GM12878 (cell line): ENCODE results near the gene ENOX1. TPM values are rescaled to one million over a fixed set of nuclear protein-coding genes. Genes with fewer than 3 reads are reported as not detected.

ENCODE experiments used
- ATAC-seq: fragments of 200-7000 bp; cut with Tn5 transposase; 3 replicates; pipeline ENCODE4 v1.9.1; 2020; ENCODE audit warnings: mild to moderate bottlenecking, moderate library complexity
- BruUV-seq: library from RNA; stranded (reverse); fragments of 400-500 nt; replicated peaks from 2 replicates; lab custom pipeline; 2021; lab: Mats Ljungman, UMichigan
- CTCF ChIA-PET: fragments of 300-600 bp; sonication (Branson Sonifier 250); formaldehyde crosslinking; extraction: SDS; loops from one replicate; lab custom pipeline; 2021; ENCODE audit warnings: inconsistent platforms; lab: Yijun Ruan, JAX
- POLR2A ChIA-PET: fragments of 350-600 bp; formaldehyde crosslinking; extraction: SDS; loops from one replicate; lab custom pipeline; 2021; ENCODE audit warnings: inconsistent platforms; lab: Charles Lee
- RAD21 ChIA-PET: fragments of 300-600 bp; sonication (Branson Sonifier 250); formaldehyde crosslinking; loops from one replicate; lab custom pipeline; 2023; ENCODE audit warnings: antibody characterized with exemption; ENCODE audit not compliant: unreplicated experiment; lab: Charles Lee
- SMC1A ChIA-PET: fragments of 300-600 bp; sonication (Branson Sonifier 250); formaldehyde crosslinking; loops from one replicate; lab custom pipeline; 2023; ENCODE audit not compliant: unreplicated experiment, uncharacterized antibody; lab: Charles Lee
- DNase-seq: peaks from one replicate; pipeline ENCODE4 v3.0.0-alpha.2; 2011; ENCODE audit warnings: low read depth, low spot score
- FAIRE-seq: peaks from 3 replicates; lab custom pipeline; 2011; peaks lifted over from hg19 to GRCh38; lab: Jason Lieb, UNC
- H2AFZ ChIP-seq: 2 replicates; pipeline ENCODE4 v1.6.0; 2011; ENCODE audit warnings: low read depth, low read length, control low read depth; ENCODE audit not compliant: control insufficient read depth
- H3K27ac ChIP-seq: 2 replicates; pipeline ENCODE4 v1.5.1; 2011; ENCODE audit warnings: control low read depth; ENCODE audit not compliant: control insufficient read depth, insufficient read depth
- H3K27me3 ChIP-seq, 2 experiments: replicated peaks in 1 of 2; 2 replicates each; pipeline versions ENCODE4 v1.6.0 to v1.6.1; 2011; ENCODE audit warnings: low read length in 1 of 2; ENCODE audit not compliant: control insufficient read depth in 2 of 2, insufficient read depth in 2 of 2
- H3K36me3 ChIP-seq, 2 experiments: 2 replicates each; pipeline ENCODE4 v1.5.1; 2011; ENCODE audit warnings: low read length in 1 of 2; ENCODE audit not compliant: control insufficient read depth in 2 of 2, insufficient read depth in 2 of 2
- H3K4me1 ChIP-seq: 2 replicates; pipeline ENCODE4 v1.6.1; 2011; ENCODE audit warnings: mild to moderate bottlenecking, low read length, moderate library complexity, mixed read lengths; ENCODE audit not compliant: control insufficient read depth, insufficient read depth
- H3K4me2 ChIP-seq: 2 replicates; pipeline ENCODE4 v1.6.0; 2011; ENCODE audit warnings: control low read depth; ENCODE audit not compliant: control insufficient read depth, insufficient read depth
- H3K4me3 ChIP-seq: fragments of 200-600 bp; sonication (generic); 2 replicates; pipeline ENCODE4 v1.5.1; 2016
- H3K79me2 ChIP-seq: 2 replicates; pipeline ENCODE4 v1.6.0; 2011; ENCODE audit warnings: low read length; ENCODE audit not compliant: control insufficient read depth, insufficient read depth
- H3K9ac ChIP-seq: 2 replicates; pipeline ENCODE4 v1.8.0; 2011; ENCODE audit warnings: low read length, control low read depth, mixed read lengths; ENCODE audit not compliant: control insufficient read depth, insufficient read depth
- H3K9me3 ChIP-seq: replicated peaks from 3 replicates; pipeline ENCODE4 v1.5.1; 2011; ENCODE audit warnings: mild to moderate bottlenecking, low read length; ENCODE audit not compliant: control insufficient read depth, insufficient read depth
- H4K20me1 ChIP-seq: 2 replicates; pipeline ENCODE4 v1.6.0; 2011; ENCODE audit not compliant: control insufficient read depth, insufficient read depth
- BCLAF1 ChIP-seq: fragments of 450-650 bp; IDR thresholded peaks from 2 replicates; pipeline ENCODE4 v1.6.1; 2017; ENCODE audit warnings: antibody characterized with exemption, mild to moderate bottlenecking, moderate library complexity
- BHLHE40 ChIP-seq, 2 experiments: fragments of 450-650 bp in 1 of 2; IDR thresholded peaks; 2 replicates each; pipeline ENCODE4 v1.6.1; 2011 to 2017; ENCODE audit warnings: low read depth in 2 of 2, borderline replicate concordance in 1 of 2, improper control_type of control experiment in 1 of 2, low read length in 1 of 2, mild to moderate bottlenecking in 1 of 2
- CHD2 ChIP-seq: IDR thresholded peaks from 2 replicates; pipeline ENCODE4 v1.6.1; 2011; ENCODE audit warnings: low read depth, low read length, improper control_type of control experiment, borderline replicate concordance
- EED ChIP-seq: sonication (generic); IDR thresholded peaks from 2 replicates; pipeline ENCODE4 v1.6.1; 2016; ENCODE audit warnings: antibody characterized with exemption, low read depth
- GATAD2B ChIP-seq: fragments of 450-650 bp; conservative IDR thresholded peaks from 2 replicates; pipeline ENCODE4 v1.6.1; 2017; ENCODE audit warnings: low read depth, mild to moderate bottlenecking, moderate library complexity
- IRF4 ChIP-seq: IDR thresholded peaks from 2 replicates; pipeline ENCODE4 v1.6.1; 2011; ENCODE audit warnings: low read depth, low read length
- ZBTB40 ChIP-seq: fragments of 450-650 bp; IDR thresholded peaks from 2 replicates; pipeline ENCODE4 v1.6.1; 2016; ENCODE audit warnings: mild to moderate bottlenecking, moderate library complexity, borderline replicate concordance
- ZNF274 ChIP-seq: IDR thresholded peaks from one replicate; pipeline ENCODE4 v1.8.0; 2011; ENCODE audit not compliant: insufficient read length, insufficient read depth
- WGBS: methylation state at CpG from one replicate; pipeline ENCODE4 v1.1.6; 2016; ENCODE audit warnings: low lambda C conversion rate; ENCODE audit not compliant: insufficient replicate concordance, insufficient coverage; ENCODE audit errors: missing lambda C conversion rate; 5-methylcytosine and 5-hydroxymethylcytosine counted together
- in situ Hi-C: fragments of 300-500 bp; cut with MboI; formaldehyde crosslinking; loops from 9 replicates; pipeline ENCODE4 v1.14.3; 2018; ENCODE audit warnings: mixed read lengths
- intact Hi-C: fragments of 100-400 bp; cut with micrococcal nuclease; formaldehyde crosslinking; loops from one replicate; pipeline ENCODE4 v1.14.2; 2022; ENCODE audit not compliant: unreplicated experiment
- polyA plus RNA-seq, 11 experiments: library from polyadenylated mRNA; depleted of rRNA in 4 of 11; unstranded in 6 of 11; stranded (reverse) in 5 of 11; fragments of >200 nt; fragmentation: Nextera tagmentation in 4 of 11; fragmentation: Illumina TruSeq in 1 of 11; extraction: Ambion mirVana in 4 of 11; extraction: Trizol in 1 of 11; gene quantifications; 1 replicate in 1 of 11; 2 replicates in 10 of 11; pipeline versions ENCODE4 v1.2.1 to v1.2.3, GENCODE V29; 2011 to 2016; ENCODE audit warnings: inconsistent platforms in 2 of 11, missing spikeins in 2 of 11, low read depth in 1 of 11
- total RNA-seq, 4 experiments: library from RNA; depleted of rRNA in 3 of 4; stranded (reverse); fragments of >200 nt in 3 of 4; fragmentation: Illumina TruSeq in 1 of 4; extraction: Trizol in 1 of 4; gene quantifications; 2 replicates each; pipeline versions ENCODE4 v1.2.1 to v1.2.3, GENCODE V29; 2013 to 2021

ENOX1 gene
- total and polyA plus RNA-seq, 10 of the 15 experiments (the other 5 are each of a cell fraction or from before 2014, with no cell fraction given): 0.11 to 0.26 (median 0.15) TPM

GRCh38 chr13:43596924-43597598 lies 189.7 kb downstream of the ENOX1 start:
- Histone ChIP-seq H4K20me1 (no peaks in the 10 kb centered on the region), H3K27ac (no peak overlapping the region), H3K36me3 (no peaks in the 10 kb centered on the region), H2AFZ (no peak overlapping the region), H3K9ac (no peak overlapping the region), H3K4me1 (no peaks in the 10 kb centered on the region), H3K4me3 (no peak overlapping the region), H3K9me3 (no peaks in the 10 kb centered on the region), H3K79me2 (no peaks in the 10 kb centered on the region), H3K27me3 (no peaks in the 10 kb centered on the region), H3K4me2 (no peak overlapping the region)
- no peak for ATAC-seq
- intact Hi-C loops: no loop called here
- ChIA-PET SMC1A (no interaction called here), RAD21 (no interaction called here), POLR2A (no interaction called here), CTCF (no interaction called here)
- TF ChIP-seq EED (no peak), GATAD2B (no peak), CHD2 (no peak), ZNF274 (no peak), IRF4 (no peak), BHLHE40 (IDR thresholded peaks at IDR 0.05; ENCODE audit: borderline replicate concordance in 1 of 2, low read depth in 2 of 2, low read length in 1 of 2) (no peak), ZBTB40 (no peak), BCLAF1 (no peak)
- FAIRE-seq: no peak
- DNase-seq: no peak
- in situ Hi-C loops: no loop called here
- no TSS peak for BruUV-seq
- WGBS: 49% methylated on average over 7 of the region's 7 CpGs
